Hematopoietic multipotent progenitor cell treated with erythropoietin and hydrocortisone succinate and interleukin-3 and kit ligand, for 4 days (in vitro differentiated cells): ENCODE results near the gene CHRNB2.

Experiments
- DNase-seq: peaks from one replicate; pipeline ENCODE4 v3.0.0-alpha.2; 2015

The CHRNB2 gene

GRCh38 chr1:154581766-154582165 lies 14.2 kb downstream of the CHRNB2 start:
- DNase-seq: peak; percentile 39

- no peak for DNase-seq
Observed at GRCh38 chr1:154582885-154583284, 15.3 kb downstream of the CHRNB2 start.

- DNase-seq: no peak
Observed at GRCh38 chr1:154583773-154584172, 16.2 kb downstream of the CHRNB2 start.

- DNase-seq: no peak
Observed at GRCh38 chr1:154584267-154584994, 16.9 kb downstream of the CHRNB2 start.

GRCh38 chr1:154586231-154586630 lies 18.7 kb downstream of the CHRNB2 start:
- no peak for DNase-seq

- no peak for DNase-seq
Observed at GRCh38 chr1:154586641-154587040, 19.1 kb downstream of the CHRNB2 start.

GRCh38 chr1:154589780-154590179 lies 22.2 kb downstream of the CHRNB2 start:
- DNase-seq: no peak

- DNase-seq: no peak
Observed at GRCh38 chr1:154590756-154591155, 23.2 kb downstream of the CHRNB2 start.

GRCh38 chr1:154591206-154591605 lies 23.6 kb downstream of the CHRNB2 start:
- no peak for DNase-seq

GRCh38 chr1:154593390-154593789 lies 25.8 kb downstream of the CHRNB2 start:
- DNase-seq: peak; percentile 74

GRCh38 chr1:154594811-154595210 lies 27.2 kb downstream of the CHRNB2 start:
- no peak for DNase-seq

- no peak for DNase-seq
Observed at GRCh38 chr1:154595621-154596020, 28.0 kb downstream of the CHRNB2 start.

GRCh38 chr1:154598871-154599635 lies 31.5 kb downstream of the CHRNB2 start:
- no peak for DNase-seq

GRCh38 chr1:154599658-154600057 lies 32.1 kb downstream of the CHRNB2 start:
- DNase-seq: no peak

GRCh38 chr1:154603317-154603716 lies 35.7 kb downstream of the CHRNB2 start:
- no peak for DNase-seq

- no peak for DNase-seq
Observed at GRCh38 chr1:154605534-154605933, 38.0 kb downstream of the CHRNB2 start.

- peak; percentile 41 for DNase-seq
Observed at GRCh38 chr1:154607106-154607608, 39.6 kb downstream of the CHRNB2 start.

- peak; percentile 98 for DNase-seq
Observed at GRCh38 chr1:154607609-154608396, 40.2 kb downstream of the CHRNB2 start, which contains the start of gene ADAR. ADAR (minus strand) TSS chr1:154608186; CDS start chr1:154608006, 180 bp downstream.

- peak; percentile 64 for DNase-seq
Observed at GRCh38 chr1:154608397-154609270, 41.1 kb downstream of the CHRNB2 start.

GRCh38 chr1:154609398-154610380 lies 42.1 kb downstream of the CHRNB2 start:
- DNase-seq: peak; percentile 39
